SK-N-SH treated with all-trans-retinoic acid at 6 μM for 48 hours (cell line): Measurements from ENCODE around the gene P2RX3.

Experiments
- ATAC-seq: fragments of 200-7000 bp; cut with Tn5 transposase; 3 replicates; pipeline ENCODE4 v1.9.1; 2020; ENCODE audit warnings: mild to moderate bottlenecking, moderate library complexity
- ARNTL ChIP-seq: fragments of 450-650 bp; formaldehyde crosslinking; IDR thresholded peaks from 2 replicates; pipeline ENCODE4 v1.5.0; 2020; ENCODE audit warnings: low read depth, mild to moderate bottlenecking, moderate library complexity, borderline replicate concordance
- BACH2 ChIP-seq: fragments of 250-450 bp; sonication (Bioruptor Pico); IDR thresholded peaks from 2 replicates; pipeline ENCODE4 v1.9.0; 2021; ENCODE audit warnings: mild to moderate bottlenecking, borderline replicate concordance
- CSDC2 ChIP-seq: fragments of 250-450 bp; sonication (Bioruptor Pico); IDR thresholded peaks from 2 replicates; pipeline ENCODE4 v1.5.0; 2020; ENCODE audit warnings: mild to moderate bottlenecking, moderate library complexity
- ESRRG ChIP-seq: fragments of 250-450 bp; sonication (Bioruptor Pico); IDR thresholded peaks from 2 replicates; pipeline ENCODE4 v1.6.1; 2021; ENCODE audit warnings: mild to moderate bottlenecking
- GLIS3 ChIP-seq: fragments of 250-450 bp; sonication (Bioruptor Pico); IDR thresholded peaks from 2 replicates; pipeline ENCODE4 v1.5.0; 2020; ENCODE audit warnings: mild to moderate bottlenecking, moderate library complexity
- ISL1 ChIP-seq: fragments of 250-450 bp; sonication (Bioruptor Pico); IDR thresholded peaks from 2 replicates; pipeline ENCODE4 v2.1.2; 2022; ENCODE audit warnings: mild to moderate bottlenecking, moderate library complexity
- OSR1 ChIP-seq: fragments of 250-450 bp; sonication (Bioruptor Pico); IDR thresholded peaks from 2 replicates; pipeline ENCODE4 v1.8.0; 2022; ENCODE audit warnings: moderate library complexity, mild to moderate bottlenecking, inconsistent platforms
- PPARA ChIP-seq: fragments of 250-450 bp; sonication (Bioruptor Pico); IDR thresholded peaks from 2 replicates; pipeline ENCODE4 v1.5.0; 2020; ENCODE audit warnings: mild to moderate bottlenecking, borderline replicate concordance
- RARB ChIP-seq: fragments of 250-450 bp; sonication (Bioruptor Pico); IDR thresholded peaks from 2 replicates; pipeline ENCODE4 v1.8.0; 2021; ENCODE audit warnings: mild to moderate bottlenecking, moderate library complexity
- SNAI2 ChIP-seq: fragments of 250-450 bp; sonication (Bioruptor Pico); IDR thresholded peaks from 2 replicates; pipeline ENCODE4 v1.5.0; 2020; ENCODE audit warnings: mild to moderate bottlenecking, moderate library complexity
- TCF4 ChIP-seq: fragments of 250-450 bp; sonication (Bioruptor Pico); IDR thresholded peaks from 2 replicates; pipeline ENCODE4 v1.8.0; 2021; ENCODE audit warnings: mild to moderate bottlenecking, moderate library complexity, borderline replicate concordance
- TOX ChIP-seq: fragments of 250-450 bp; sonication (Bioruptor Pico); IDR thresholded peaks from 2 replicates; pipeline ENCODE4 v1.8.0; 2021; ENCODE audit warnings: mild to moderate bottlenecking, moderate library complexity, borderline replicate concordance
- TSHZ2 ChIP-seq: fragments of 250-450 bp; sonication (Bioruptor Pico); IDR thresholded peaks from 2 replicates; pipeline ENCODE4 v1.5.0; 2020; ENCODE audit warnings: mild to moderate bottlenecking, moderate library complexity
- ZC3H10 ChIP-seq: fragments of 250-450 bp; sonication (Bioruptor Pico); IDR thresholded peaks from 2 replicates; pipeline ENCODE4 v1.5.1; 2021; ENCODE audit warnings: mild to moderate bottlenecking, moderate library complexity
- ZFP30 ChIP-seq: fragments of 450-650 bp; formaldehyde crosslinking; IDR thresholded peaks from 2 replicates; pipeline ENCODE4 v1.5.0; 2022; ENCODE audit warnings: mild to moderate bottlenecking, moderate library complexity
- ZNF565 ChIP-seq: fragments of 450-650 bp; formaldehyde crosslinking; conservative IDR thresholded peaks from 2 replicates; pipeline ENCODE4 v1.5.0; 2020; ENCODE audit warnings: low read depth, mild to moderate bottlenecking, moderate library complexity
- ZNF70 ChIP-seq: fragments of 450-650 bp; formaldehyde crosslinking; IDR thresholded peaks from 2 replicates; pipeline ENCODE4 v1.5.0; 2020; ENCODE audit warnings: mild to moderate bottlenecking, moderate library complexity
- ZNF8 ChIP-seq: fragments of 450-650 bp; formaldehyde crosslinking; IDR thresholded peaks from 2 replicates; pipeline ENCODE4 v1.5.0; 2020; ENCODE audit warnings: mild to moderate bottlenecking, moderate library complexity
- TF ChIP-seq, protein P1 (sequence below): fragments of 250-450 bp; sonication (Bioruptor Pico); IDR thresholded peaks from 2 replicates; pipeline ENCODE4 v1.8.0; 2021; ENCODE audit warnings: low read depth, mild to moderate bottlenecking, moderate library complexity, borderline replicate concordance
- TF ChIP-seq, protein P2 (sequence below): fragments of 250-450 bp; sonication (Bioruptor Pico); IDR thresholded peaks from 2 replicates; pipeline ENCODE4 v1.8.0; 2020; ENCODE audit warnings: mild to moderate bottlenecking, moderate library complexity, borderline replicate concordance
- TF ChIP-seq, protein P3 (sequence below): fragments of 250-450 bp; sonication (Bioruptor Pico); IDR thresholded peaks from 2 replicates; pipeline ENCODE4 v1.5.1; 2021; ENCODE audit warnings: mild to moderate bottlenecking, moderate library complexity

Gene P2RX3

DNA sequence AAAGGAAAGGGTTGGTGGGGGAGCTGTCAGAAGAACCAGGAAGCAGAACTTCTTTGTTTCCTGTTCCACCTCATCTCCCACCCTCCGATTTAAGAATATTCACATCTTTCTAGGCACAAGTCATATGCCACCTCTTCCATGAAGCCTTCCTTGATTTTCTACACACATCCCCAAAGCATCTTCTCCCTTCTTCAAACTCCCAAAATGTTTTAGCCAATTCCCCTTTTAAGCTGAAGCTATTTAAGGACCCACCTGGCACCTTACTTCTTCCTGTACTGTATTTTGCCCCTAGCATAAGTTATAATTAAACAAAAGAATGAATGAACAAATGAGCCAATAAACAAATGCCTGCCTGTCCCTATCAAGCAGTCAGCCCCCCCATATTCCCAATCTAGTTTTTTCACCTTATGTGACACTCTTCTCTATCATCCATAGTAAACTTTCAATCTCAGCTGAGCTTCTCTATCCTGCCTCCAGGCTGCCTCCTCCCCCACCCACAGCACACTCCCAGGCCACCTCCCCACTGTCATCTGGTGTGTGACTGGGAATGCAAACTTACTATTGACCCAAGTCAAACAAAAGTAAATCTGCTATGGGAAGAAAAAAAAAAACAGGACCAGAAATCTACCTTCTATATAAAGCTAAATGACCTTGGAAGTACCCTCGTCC lies 17.3 kb upstream of the P2RX3 start:
- TF ChIP-seq PPARA (CRISPR knock-in tag) (no peak), CSDC2 (CRISPR knock-in tag) (no peak), ZC3H10 (no peak), ZNF565 (CRISPR knock-in tag) (no peak), TOX (CRISPR knock-in tag) (no peak), SNAI2 (CRISPR knock-in tag) (no peak), TSHZ2 (no peak), OSR1 (CRISPR knock-in tag) (no peak), ESRRG (no peak), ISL1 (CRISPR knock-in tag) (no peak)
- TF ChIP-seq, protein P1, sequence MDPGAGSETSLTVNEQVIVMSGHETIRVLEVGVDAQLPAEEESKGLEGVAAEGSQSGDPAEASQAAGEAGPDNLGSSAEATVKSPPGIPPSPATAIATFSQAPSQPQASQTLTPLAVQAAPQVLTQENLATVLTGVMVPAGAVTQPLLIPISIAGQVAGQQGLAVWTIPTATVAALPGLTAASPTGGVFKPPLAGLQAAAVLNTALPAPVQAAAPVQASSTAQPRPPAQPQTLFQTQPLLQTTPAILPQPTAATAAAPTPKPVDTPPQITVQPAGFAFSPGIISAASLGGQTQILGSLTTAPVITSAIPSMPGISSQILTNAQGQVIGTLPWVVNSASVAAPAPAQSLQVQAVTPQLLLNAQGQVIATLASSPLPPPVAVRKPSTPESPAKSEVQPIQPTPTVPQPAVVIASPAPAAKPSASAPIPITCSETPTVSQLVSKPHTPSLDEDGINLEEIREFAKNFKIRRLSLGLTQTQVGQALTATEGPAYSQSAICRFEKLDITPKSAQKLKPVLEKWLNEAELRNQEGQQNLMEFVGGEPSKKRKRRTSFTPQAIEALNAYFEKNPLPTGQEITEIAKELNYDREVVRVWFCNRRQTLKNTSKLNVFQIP (CRISPR knock-in tag) = no peak
- TF ChIP-seq, protein P2, sequence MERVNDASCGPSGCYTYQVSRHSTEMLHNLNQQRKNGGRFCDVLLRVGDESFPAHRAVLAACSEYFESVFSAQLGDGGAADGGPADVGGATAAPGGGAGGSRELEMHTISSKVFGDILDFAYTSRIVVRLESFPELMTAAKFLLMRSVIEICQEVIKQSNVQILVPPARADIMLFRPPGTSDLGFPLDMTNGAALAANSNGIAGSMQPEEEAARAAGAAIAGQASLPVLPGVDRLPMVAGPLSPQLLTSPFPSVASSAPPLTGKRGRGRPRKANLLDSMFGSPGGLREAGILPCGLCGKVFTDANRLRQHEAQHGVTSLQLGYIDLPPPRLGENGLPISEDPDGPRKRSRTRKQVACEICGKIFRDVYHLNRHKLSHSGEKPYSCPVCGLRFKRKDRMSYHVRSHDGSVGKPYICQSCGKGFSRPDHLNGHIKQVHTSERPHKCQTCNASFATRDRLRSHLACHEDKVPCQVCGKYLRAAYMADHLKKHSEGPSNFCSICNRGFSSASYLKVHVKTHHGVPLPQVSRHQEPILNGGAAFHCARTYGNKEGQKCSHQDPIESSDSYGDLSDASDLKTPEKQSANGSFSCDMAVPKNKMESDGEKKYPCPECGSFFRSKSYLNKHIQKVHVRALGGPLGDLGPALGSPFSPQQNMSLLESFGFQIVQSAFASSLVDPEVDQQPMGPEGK (CRISPR knock-in tag) = no peak
- TF ChIP-seq, protein P3, sequence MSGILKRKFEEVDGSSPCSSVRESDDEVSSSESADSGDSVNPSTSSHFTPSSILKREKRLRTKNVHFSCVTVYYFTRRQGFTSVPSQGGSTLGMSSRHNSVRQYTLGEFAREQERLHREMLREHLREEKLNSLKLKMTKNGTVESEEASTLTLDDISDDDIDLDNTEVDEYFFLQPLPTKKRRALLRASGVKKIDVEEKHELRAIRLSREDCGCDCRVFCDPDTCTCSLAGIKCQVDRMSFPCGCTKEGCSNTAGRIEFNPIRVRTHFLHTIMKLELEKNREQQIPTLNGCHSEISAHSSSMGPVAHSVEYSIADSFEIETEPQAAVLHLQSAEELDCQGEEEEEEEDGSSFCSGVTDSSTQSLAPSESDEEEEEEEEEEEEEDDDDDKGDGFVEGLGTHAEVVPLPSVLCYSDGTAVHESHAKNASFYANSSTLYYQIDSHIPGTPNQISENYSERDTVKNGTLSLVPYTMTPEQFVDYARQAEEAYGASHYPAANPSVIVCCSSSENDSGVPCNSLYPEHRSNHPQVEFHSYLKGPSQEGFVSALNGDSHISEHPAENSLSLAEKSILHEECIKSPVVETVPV (CRISPR knock-in tag) = no peak
- TF ChIP-seq, all 23 proteins: peak for 0
- no peak for ATAC-seq

DNA sequence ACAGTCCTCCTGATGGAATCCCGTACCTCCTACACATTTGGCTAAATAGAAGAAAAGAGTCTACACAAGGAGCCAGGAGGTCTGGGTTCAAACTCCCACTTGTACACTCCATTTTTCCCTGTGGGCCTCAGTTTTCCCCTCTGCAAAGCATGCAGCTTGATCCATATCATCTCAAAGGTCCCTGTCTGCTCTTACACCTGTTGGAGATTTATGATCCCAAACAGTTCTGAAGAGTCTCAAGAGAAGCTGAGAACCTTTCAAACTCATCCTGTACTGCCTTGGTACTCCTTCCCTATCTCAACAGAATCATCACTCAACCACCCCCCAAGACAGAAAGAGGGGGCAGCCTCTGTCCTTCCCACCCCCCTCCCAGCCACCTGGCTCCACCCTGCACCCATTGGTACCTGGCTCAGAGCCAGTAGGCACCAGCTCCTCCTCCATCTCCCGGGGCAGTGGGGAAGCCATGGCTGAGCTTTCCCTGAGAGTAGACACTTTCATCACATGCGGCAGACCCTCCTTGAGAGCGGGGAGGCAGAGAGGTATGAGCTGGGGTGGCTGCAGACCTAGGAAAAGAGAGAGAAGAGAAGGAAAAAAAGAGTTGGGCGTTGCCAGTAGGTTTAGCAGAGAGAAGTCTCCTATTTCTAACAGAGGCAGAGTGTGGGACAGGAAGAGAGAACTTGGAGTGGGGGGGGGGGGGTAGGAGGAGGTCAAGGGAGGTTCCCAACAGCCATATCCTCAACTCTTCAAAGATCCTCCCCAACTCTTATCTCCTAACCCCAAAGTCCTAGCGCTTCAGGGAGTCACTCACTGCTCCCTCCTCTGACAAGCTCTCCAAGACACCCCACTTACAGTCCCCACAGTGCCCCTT lies 16.5 kb upstream of the P2RX3 start:
- ATAC-seq = no peak
- TF ChIP-seq GLIS3 (CRISPR knock-in tag) (no peak), ZFP30 (CRISPR knock-in tag) (no peak), TCF4 (CRISPR knock-in tag) (no peak), ZNF8 (CRISPR knock-in tag) (no peak), SNAI2 (CRISPR knock-in tag) (no peak), ARNTL (CRISPR knock-in tag) (no peak), ESRRG (no peak), TSHZ2 (no peak), RARB (CRISPR knock-in tag) (no peak), CSDC2 (CRISPR knock-in tag) (no peak), PPARA (CRISPR knock-in tag) (no peak), ZNF565 (CRISPR knock-in tag) (no peak), BACH2 (CRISPR knock-in tag) (no peak), ZC3H10 (no peak), TOX (CRISPR knock-in tag) (no peak), ZNF70 (CRISPR knock-in tag) (no peak), OSR1 (CRISPR knock-in tag) (no peak)
